GM19099 (cell line): ENCODE measurements around the gene TF.

ENCODE experiments used
- POLR2A ChIP-seq: IDR thresholded peaks from 3 replicates; pipeline ENCODE4 v1.6.1; 2011; ENCODE audit warnings: low read depth; ENCODE audit not compliant: insufficient read length; ENCODE audit errors: extremely low read depth

TF gene

GRCh38 chr3:133775309-133775708 lies 29.1 kb downstream of the TF start:
- TF ChIP-seq POLR2A, result no peak

GRCh38 chr3:133775835-133776234 lies 29.6 kb downstream of the TF start:
- no peak for TF ChIP-seq POLR2A

- TF ChIP-seq POLR2A, result no peak
Measured at GRCh38 chr3:133776794-133777438, 30.7 kb downstream of the TF start.

GRCh38 chr3:133777807-133778568 lies 31.8 kb downstream of the TF start:
- no peak for TF ChIP-seq POLR2A

GRCh38 chr3:133779626-133780203 lies 33.5 kb downstream of the TF start:
- no peak for TF ChIP-seq POLR2A

GRCh38 chr3:133781570-133781969 lies 35.4 kb downstream of the TF start:
- no peak for TF ChIP-seq POLR2A

GRCh38 chr3:133782454-133782853 lies 36.3 kb downstream of the TF start:
- no peak for TF ChIP-seq POLR2A

GRCh38 chr3:133783762-133784161 lies 37.6 kb downstream of the TF start:
- no peak for TF ChIP-seq POLR2A

GRCh38 chr3:133788024-133788423 lies 41.8 kb downstream of the TF start:
- no peak for TF ChIP-seq POLR2A

- TF ChIP-seq POLR2A, result no peak
Measured at GRCh38 chr3:133792171-133792763, 46.1 kb downstream of the TF start.

GRCh38 chr3:133797396-133798105 lies 51.4 kb downstream of the TF start:
- TF ChIP-seq POLR2A, result no peak

- TF ChIP-seq POLR2A, result no peak
Measured at GRCh38 chr3:133799794-133800585, 53.8 kb downstream of the TF start.

GRCh38 chr3:133803469-133803868 lies 57.3 kb downstream of the TF start:
- TF ChIP-seq POLR2A, result no peak

- TF ChIP-seq POLR2A, result no peak
Measured at GRCh38 chr3:133804896-133805295, 58.7 kb downstream of the TF start.

GRCh38 chr3:133805384-133805701 lies 59.1 kb downstream of the TF start:
- no peak for TF ChIP-seq POLR2A
